Astrocyte (in vitro differentiated cells and primary cell): ENCODE results near the gene PTX3. TPM values are rescaled to one million over a fixed set of nuclear protein-coding genes. Genes with fewer than 3 reads are reported as not detected.
A peak's percentile ranks its signal among the peaks of the same experiment; 100 is the strongest.

Source experiments
- DNase-seq: peaks from one replicate; pipeline ENCODE4 v3.0.0-alpha.2; 2010; ENCODE audit warnings: low read depth
- FAIRE-seq: peaks from 2 replicates; lab custom pipeline; 2011; peaks lifted over from hg19 to GRCh38; lab: Jason Lieb, UNC
- H2AFZ ChIP-seq: 2 replicates; pipeline ENCODE4 v1.6.0; 2012; ENCODE audit warnings: low read depth, low read length, inconsistent platforms
- H3K27ac ChIP-seq: 2 replicates; pipeline ENCODE4 v1.5.1; 2011; ENCODE audit warnings: low read depth, low read length, inconsistent platforms
- H3K27me3 ChIP-seq: 2 replicates; pipeline ENCODE4 v1.6.0; 2011; ENCODE audit warnings: low read length, inconsistent platforms; ENCODE audit not compliant: insufficient read depth
- H3K36me3 ChIP-seq: 2 replicates; pipeline ENCODE4 v1.5.1; 2011; ENCODE audit warnings: low read length, inconsistent platforms; ENCODE audit not compliant: insufficient read depth
- H3K4me1 ChIP-seq: 2 replicates; pipeline ENCODE4 v1.5.1; 2011; ENCODE audit warnings: low read length, inconsistent platforms; ENCODE audit not compliant: insufficient read depth
- H3K4me2 ChIP-seq: 2 replicates; pipeline ENCODE4 v1.6.0; 2012; ENCODE audit warnings: low read length, inconsistent platforms
- H3K4me3 ChIP-seq: 2 replicates; pipeline ENCODE4 v1.5.1; 2011; ENCODE audit warnings: low read depth, mild to moderate bottlenecking, low read length, inconsistent platforms; ENCODE audit not compliant: insufficient read depth
- H3K79me2 ChIP-seq: 2 replicates; pipeline ENCODE4 v1.6.0; 2012; ENCODE audit warnings: mild to moderate bottlenecking, low read length, inconsistent platforms; ENCODE audit not compliant: insufficient read depth
- H3K9ac ChIP-seq: 2 replicates; pipeline ENCODE4 v1.6.0; 2012; ENCODE audit warnings: mild to moderate bottlenecking, low read length, inconsistent platforms
- H3K9me3 ChIP-seq: 2 replicates; pipeline ENCODE4 v1.5.1; 2012; ENCODE audit warnings: low read depth, mild to moderate bottlenecking, low read length, inconsistent platforms; ENCODE audit not compliant: insufficient read depth
- H4K20me1 ChIP-seq: 2 replicates; pipeline ENCODE4 v1.6.0; 2012; ENCODE audit warnings: low read length, inconsistent platforms; ENCODE audit not compliant: insufficient read depth
- H3K27ac Mint-ChIP-seq: one replicate; pipeline ENCODE4 v1.8.0; 2021; ENCODE audit warnings: mild to moderate bottlenecking, mixed read lengths; ENCODE audit not compliant: unreplicated experiment
- H3K27me3 Mint-ChIP-seq: one replicate; pipeline ENCODE4 v1.8.0; 2021; ENCODE audit warnings: low read depth, mixed read lengths; ENCODE audit not compliant: unreplicated experiment
- H3K36me3 Mint-ChIP-seq: one replicate; pipeline ENCODE4 v1.8.0; 2021; ENCODE audit warnings: low read depth, mixed read lengths; ENCODE audit not compliant: unreplicated experiment
- H3K4me1 Mint-ChIP-seq: one replicate; pipeline ENCODE4 v1.8.0; 2021; ENCODE audit warnings: low read depth, mixed read lengths; ENCODE audit not compliant: unreplicated experiment
- H3K4me3 Mint-ChIP-seq: one replicate; pipeline ENCODE4 v1.8.0; 2021; ENCODE audit warnings: mild to moderate bottlenecking, moderate library complexity, mixed read lengths; ENCODE audit not compliant: unreplicated experiment
- H3K9me3 Mint-ChIP-seq: one replicate; pipeline ENCODE4 v1.8.0; 2021; ENCODE audit warnings: mild to moderate bottlenecking, mixed read lengths; ENCODE audit not compliant: unreplicated experiment
- EZH2 ChIP-seq: IDR thresholded peaks from 2 replicates; pipeline ENCODE4 v1.6.1; 2012; ENCODE audit warnings: mild to moderate bottlenecking, low read length, inconsistent platforms; ENCODE audit not compliant: insufficient read depth
- total RNA-seq: library from RNA; stranded (reverse); gene quantifications from 2 replicates; pipeline ENCODE4 v1.2.1, GENCODE V29; 2021
- TF ChIP-seq, protein P1 (sequence below): IDR thresholded peaks from 2 replicates; pipeline ENCODE4 v1.5.1; 2011; ENCODE audit warnings: low read depth, mild to moderate bottlenecking, inconsistent platforms, low read length, moderate library complexity; ENCODE audit not compliant: insufficient read depth

Gene PTX3
- total RNA-seq, 1 donor from 2014 or later = 4.7 TPM

DNA sequence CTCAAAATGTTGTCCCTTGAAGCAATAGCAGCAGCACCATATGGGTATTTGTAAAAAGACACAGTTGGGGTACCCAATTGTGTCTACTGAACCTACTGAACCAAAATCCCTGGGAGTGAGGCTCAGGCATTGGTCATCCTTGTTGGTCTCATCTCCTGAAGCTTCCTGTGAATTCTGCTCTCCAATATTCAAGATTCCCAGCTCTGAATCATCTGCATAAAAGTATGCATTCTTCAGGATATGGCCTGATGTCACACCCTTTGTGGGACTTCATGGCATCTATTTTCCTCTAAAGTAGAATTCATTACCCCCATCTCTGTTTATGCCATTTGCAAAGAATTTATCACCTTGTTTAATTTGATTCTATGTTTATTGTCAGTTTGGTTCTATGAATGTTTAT, 13.3 kb upstream of the PTX3 start:
- Histone ChIP-seq H2AFZ (no peak overlapping the region), H3K27ac (no peak overlapping the region), H3K4me3 (no peak overlapping the region), H3K4me2 (no peak overlapping the region), H4K20me1 (no peaks in the 10 kb centered on the region), H3K79me2 (no peaks in the 10 kb centered on the region), H3K9me3 (no peaks in the 10 kb centered on the region), H3K4me1 (peaks cover 4% of the 10 kb centered on the region), H3K9ac (no peak overlapping the region), H3K36me3 (no peaks in the 10 kb centered on the region), H3K27me3 (no peaks in the 10 kb centered on the region)
- peaks cover 2% of the 10 kb centered on the region for H3K36me3 Mint-ChIP-seq
- H3K27me3 Mint-ChIP-seq = no peaks in the 10 kb centered on the region
- FAIRE-seq (peak; percentile 71), DNase-seq (no peak)
- TF ChIP-seq, protein P1, sequence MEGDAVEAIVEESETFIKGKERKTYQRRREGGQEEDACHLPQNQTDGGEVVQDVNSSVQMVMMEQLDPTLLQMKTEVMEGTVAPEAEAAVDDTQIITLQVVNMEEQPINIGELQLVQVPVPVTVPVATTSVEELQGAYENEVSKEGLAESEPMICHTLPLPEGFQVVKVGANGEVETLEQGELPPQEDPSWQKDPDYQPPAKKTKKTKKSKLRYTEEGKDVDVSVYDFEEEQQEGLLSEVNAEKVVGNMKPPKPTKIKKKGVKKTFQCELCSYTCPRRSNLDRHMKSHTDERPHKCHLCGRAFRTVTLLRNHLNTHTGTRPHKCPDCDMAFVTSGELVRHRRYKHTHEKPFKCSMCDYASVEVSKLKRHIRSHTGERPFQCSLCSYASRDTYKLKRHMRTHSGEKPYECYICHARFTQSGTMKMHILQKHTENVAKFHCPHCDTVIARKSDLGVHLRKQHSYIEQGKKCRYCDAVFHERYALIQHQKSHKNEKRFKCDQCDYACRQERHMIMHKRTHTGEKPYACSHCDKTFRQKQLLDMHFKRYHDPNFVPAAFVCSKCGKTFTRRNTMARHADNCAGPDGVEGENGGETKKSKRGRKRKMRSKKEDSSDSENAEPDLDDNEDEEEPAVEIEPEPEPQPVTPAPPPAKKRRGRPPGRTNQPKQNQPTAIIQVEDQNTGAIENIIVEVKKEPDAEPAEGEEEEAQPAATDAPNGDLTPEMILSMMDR = no peak
- H3K9me3 Mint-ChIP-seq = peaks cover 5% of the 10 kb centered on the region
- peaks cover 10% of the 10 kb centered on the region for H3K4me1 Mint-ChIP-seq
- H3K27ac Mint-ChIP-seq = no peak overlapping the region
- H3K4me3 Mint-ChIP-seq = no peak overlapping the region

DNA sequence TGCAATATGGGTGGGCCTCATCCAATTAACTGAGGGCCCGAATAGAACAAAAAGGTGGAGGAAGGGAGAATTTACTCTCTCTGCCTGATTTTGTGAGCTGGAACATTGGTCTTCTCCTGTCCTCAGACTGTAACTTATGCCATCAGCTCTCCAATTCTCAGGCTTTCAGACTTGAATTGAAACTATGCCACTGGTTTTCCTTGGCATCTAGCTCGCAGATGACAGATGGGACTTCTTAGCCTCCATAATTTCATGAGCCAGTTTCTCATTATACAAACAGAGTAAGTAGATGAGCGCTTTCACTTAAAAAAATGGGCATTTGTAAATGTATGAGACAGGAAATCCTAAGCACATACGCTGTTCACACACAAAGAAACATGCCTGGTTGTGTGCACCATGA, 8.7 kb upstream of the PTX3 start:
- Histone ChIP-seq H3K9ac (no peak overlapping the region), H3K9me3 (no peaks in the 10 kb centered on the region), H4K20me1 (no peaks in the 10 kb centered on the region), H3K27me3 (no peaks in the 10 kb centered on the region), H3K4me3 (no peak overlapping the region), H3K27ac (no peak overlapping the region), H3K4me1 (peaks cover 7% of the 10 kb centered on the region), H2AFZ (no peak overlapping the region), H3K4me2 (no peak overlapping the region), H3K79me2 (no peaks in the 10 kb centered on the region), H3K36me3 (no peaks in the 10 kb centered on the region)
- H3K4me3 Mint-ChIP-seq = no peak overlapping the region
- peaks cover 2% of the 10 kb centered on the region for H3K36me3 Mint-ChIP-seq
- H3K4me1 Mint-ChIP-seq = peaks cover 23% of the 10 kb centered on the region
- peaks cover 5% of the 10 kb centered on the region for H3K9me3 Mint-ChIP-seq
- TF ChIP-seq, protein P1 = no peak
- TF ChIP-seq EZH2 = no peak
- DNase-seq (no peak), FAIRE-seq (peak; percentile 34)
- no peak overlapping the region for H3K27ac Mint-ChIP-seq
- no peaks in the 10 kb centered on the region for H3K27me3 Mint-ChIP-seq

DNA sequence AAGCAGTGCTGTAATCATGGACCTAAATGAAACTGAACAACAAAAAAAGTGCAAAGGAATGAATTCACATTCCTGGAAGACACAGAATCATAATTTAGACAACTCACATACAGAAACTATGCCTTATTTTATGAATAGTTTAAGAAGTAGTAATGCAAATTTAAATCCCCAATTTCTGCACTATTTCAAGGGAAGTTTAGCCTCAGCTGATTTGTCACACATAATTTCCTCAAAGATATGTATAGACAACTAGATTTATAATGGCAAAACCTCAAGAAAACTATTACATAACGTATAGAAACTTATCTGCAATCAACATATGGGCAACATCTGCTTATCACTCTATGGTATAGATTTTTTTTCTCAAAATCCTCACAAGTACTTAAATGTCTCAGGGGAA, 7.8 kb upstream of the PTX3 start:
- DNase-seq = no peak
- Mint-ChIP-seq H3K27ac (no peak overlapping the region), H3K4me3 (no peak overlapping the region), H3K4me1 (peaks cover 18% of the 10 kb centered on the region), H3K27me3 (no peaks in the 10 kb centered on the region), H3K36me3 (peaks cover 2% of the 10 kb centered on the region), H3K9me3 (peaks cover 5% of the 10 kb centered on the region)
- Histone ChIP-seq H3K9me3 (no peaks in the 10 kb centered on the region), H3K79me2 (no peaks in the 10 kb centered on the region), H4K20me1 (no peaks in the 10 kb centered on the region), H3K4me2 (no peak overlapping the region), H3K4me1 (peaks cover 3% of the 10 kb centered on the region), H3K4me3 (no peak overlapping the region), H3K36me3 (no peaks in the 10 kb centered on the region), H3K9ac (no peak overlapping the region), H3K27ac (no peak overlapping the region), H2AFZ (no peak overlapping the region), H3K27me3 (no peaks in the 10 kb centered on the region)
- FAIRE-seq = no peak
- no peak for TF ChIP-seq EZH2
- TF ChIP-seq, protein P1 = no peak
